Uterus (tissue), 2 donors: ENCODE results near the gene PSMG3.

Experiments used
- POLR2A ChIP-seq, 2 donors: fragments of 450-650 bp; IDR thresholded peaks; one replicate each; pipeline ENCODE4 v1.6.1; 2016; ENCODE audit warnings: antibody characterized with exemption in 2 of 2, mild to moderate bottlenecking in 1 of 2, moderate library complexity in 1 of 2
- TF ChIP-seq, protein P1 (sequence below), 4 experiments: fragments of 200-600 bp in 2 of 4; fragments of 450-650 bp in 2 of 4; sonication (generic) in 2 of 4; IDR thresholded peaks; one replicate each; pipeline ENCODE4 v1.5.1; 2016 to 2019; ENCODE audit warnings: antibody characterized with exemption in 4 of 4, mild to moderate bottlenecking in 2 of 4, moderate library complexity in 1 of 4

DNA sequence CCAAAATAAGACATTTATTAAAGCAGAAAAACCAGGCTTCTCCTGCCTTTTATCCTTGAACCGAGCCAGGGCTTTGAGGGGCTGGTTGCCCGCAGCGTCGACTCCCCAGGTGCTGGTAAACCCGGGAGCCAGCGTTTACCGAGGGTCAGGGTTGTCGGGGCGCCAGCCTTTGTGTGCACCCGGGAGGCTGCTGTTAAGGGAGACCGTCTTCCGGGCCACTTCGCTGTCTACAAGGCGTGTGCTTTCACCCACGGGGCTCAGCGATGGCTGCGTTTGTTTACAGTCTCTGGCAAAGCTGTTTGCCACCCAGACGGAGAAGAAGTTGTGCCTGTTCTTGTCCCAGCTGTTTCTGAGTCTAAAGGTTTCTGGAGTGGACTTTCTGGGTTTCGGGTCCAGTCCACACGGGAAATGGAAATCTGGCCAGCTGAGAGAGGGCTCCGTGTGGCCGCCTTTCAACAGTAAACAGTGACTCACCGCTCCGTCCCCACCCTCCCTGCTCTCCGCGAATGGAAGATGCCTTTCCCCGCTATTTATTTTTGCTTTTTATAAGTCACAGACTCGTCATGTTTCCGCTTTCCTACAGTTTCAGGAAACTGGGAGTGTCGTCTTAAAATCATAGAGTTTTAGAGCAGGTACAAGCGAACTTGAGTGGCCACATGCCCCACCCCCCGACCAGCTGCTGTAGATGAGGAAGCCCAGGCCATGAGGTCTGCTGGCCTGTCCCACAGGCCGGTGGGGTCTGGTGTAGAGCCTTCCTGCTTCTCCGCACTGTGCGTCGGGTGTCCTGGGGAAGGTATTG lies 37.2 kb downstream of the PSMG3 start:
- TF ChIP-seq, protein P1, sequence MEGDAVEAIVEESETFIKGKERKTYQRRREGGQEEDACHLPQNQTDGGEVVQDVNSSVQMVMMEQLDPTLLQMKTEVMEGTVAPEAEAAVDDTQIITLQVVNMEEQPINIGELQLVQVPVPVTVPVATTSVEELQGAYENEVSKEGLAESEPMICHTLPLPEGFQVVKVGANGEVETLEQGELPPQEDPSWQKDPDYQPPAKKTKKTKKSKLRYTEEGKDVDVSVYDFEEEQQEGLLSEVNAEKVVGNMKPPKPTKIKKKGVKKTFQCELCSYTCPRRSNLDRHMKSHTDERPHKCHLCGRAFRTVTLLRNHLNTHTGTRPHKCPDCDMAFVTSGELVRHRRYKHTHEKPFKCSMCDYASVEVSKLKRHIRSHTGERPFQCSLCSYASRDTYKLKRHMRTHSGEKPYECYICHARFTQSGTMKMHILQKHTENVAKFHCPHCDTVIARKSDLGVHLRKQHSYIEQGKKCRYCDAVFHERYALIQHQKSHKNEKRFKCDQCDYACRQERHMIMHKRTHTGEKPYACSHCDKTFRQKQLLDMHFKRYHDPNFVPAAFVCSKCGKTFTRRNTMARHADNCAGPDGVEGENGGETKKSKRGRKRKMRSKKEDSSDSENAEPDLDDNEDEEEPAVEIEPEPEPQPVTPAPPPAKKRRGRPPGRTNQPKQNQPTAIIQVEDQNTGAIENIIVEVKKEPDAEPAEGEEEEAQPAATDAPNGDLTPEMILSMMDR (IDR thresholded peaks at IDR 0.05) = no peak
- peak; percentile 51 to 73 for TF ChIP-seq POLR2A (IDR thresholded peaks at IDR 0.05)
